Measurements from ENCODE around the gene NR3C2.

Gene NR3C2

GRCh38 chr4:148207068-148207467 lies 235.1 kb downstream of the NR3C2 start:
- TF ChIP-seq ESRRG (CRISPR knock-in tag; IDR thresholded peaks at IDR 0.05) (no peak), CSRNP3 (CRISPR knock-in tag; IDR thresholded peaks at IDR 0.05) (no peak), TCF4 (CRISPR knock-in tag; IDR thresholded peaks at IDR 0.05; ENCODE audit: borderline replicate concordance) (no peak), CREB5 (CRISPR knock-in tag; IDR thresholded peaks at IDR 0.05; ENCODE audit: low read depth) (no peak), CSDC2 (CRISPR knock-in tag; IDR thresholded peaks at IDR 0.05) (no peak), OSR1 (CRISPR knock-in tag; IDR thresholded peaks at IDR 0.05) (no peak), ZNF70 (CRISPR knock-in tag; IDR thresholded peaks at IDR 0.05) (no peak), RARB (CRISPR knock-in tag; IDR thresholded peaks at IDR 0.05) (no peak), SNAI2 (CRISPR knock-in tag; IDR thresholded peaks at IDR 0.05) (no peak), BACH2 (CRISPR knock-in tag; IDR thresholded peaks at IDR 0.05; ENCODE audit: borderline replicate concordance) (no peak), ISL1 (CRISPR knock-in tag; IDR thresholded peaks at IDR 0.05) (no peak), PPARA (CRISPR knock-in tag; IDR thresholded peaks at IDR 0.05; ENCODE audit: borderline replicate concordance) (no peak), ZFP3 (CRISPR knock-in tag; IDR thresholded peaks at IDR 0.05) (no peak), ZFP30 (CRISPR knock-in tag; IDR thresholded peaks at IDR 0.05) (no peak), TSHZ2 (CRISPR knock-in tag; IDR thresholded peaks at IDR 0.05) (no peak), POU6F1 (CRISPR knock-in tag; IDR thresholded peaks at IDR 0.05; ENCODE audit: borderline replicate concordance, low read depth) (no peak), TOX (CRISPR knock-in tag; IDR thresholded peaks at IDR 0.05; ENCODE audit: borderline replicate concordance) (no peak), ARNTL (CRISPR knock-in tag; IDR thresholded peaks at IDR 0.05; ENCODE audit: borderline replicate concordance, low read depth) (no peak), ZNF8 (CRISPR knock-in tag; IDR thresholded peaks at IDR 0.05) (no peak)
- no peak for ATAC-seq

- no peak for ATAC-seq
- TF ChIP-seq ARNTL (CRISPR knock-in tag; IDR thresholded peaks at IDR 0.05; ENCODE audit: borderline replicate concordance, low read depth) (no peak), CSDC2 (CRISPR knock-in tag; IDR thresholded peaks at IDR 0.05) (no peak), ISL1 (CRISPR knock-in tag; IDR thresholded peaks at IDR 0.05) (no peak), GLIS3 (CRISPR knock-in tag; IDR thresholded peaks at IDR 0.05) (no peak)
Measured at GRCh38 chr4:148205476-148205875, 236.7 kb downstream of the NR3C2 start.

GRCh38 chr4:148204892-148205291 lies 237.3 kb downstream of the NR3C2 start:
- TF ChIP-seq OSR1 (CRISPR knock-in tag; IDR thresholded peaks at IDR 0.05) = no peak
- no peak for TF ChIP-seq ISL1 (CRISPR knock-in tag; IDR thresholded peaks at IDR 0.05)
- TF ChIP-seq ZNF70 (CRISPR knock-in tag; IDR thresholded peaks at IDR 0.05) = no peak
- TF ChIP-seq POU6F1 (CRISPR knock-in tag; IDR thresholded peaks at IDR 0.05; ENCODE audit: borderline replicate concordance, low read depth) = no peak
- no peak for ATAC-seq

- no peak for ATAC-seq
Measured at GRCh38 chr4:148204171-148204570, 238.0 kb downstream of the NR3C2 start.

More at GRCh38 chr4:148204171-148204570, 238.0 kb downstream of the NR3C2 start:
- TF ChIP-seq POU6F1 (CRISPR knock-in tag; IDR thresholded peaks at IDR 0.05; ENCODE audit: borderline replicate concordance, low read depth) = no peak
- no peak for TF ChIP-seq ZFP3 (CRISPR knock-in tag; IDR thresholded peaks at IDR 0.05)
- no peak for TF ChIP-seq TOX (CRISPR knock-in tag; IDR thresholded peaks at IDR 0.05; ENCODE audit: borderline replicate concordance)
- no peak for TF ChIP-seq CSDC2 (CRISPR knock-in tag; IDR thresholded peaks at IDR 0.05)
- no peak for TF ChIP-seq BACH2 (CRISPR knock-in tag; IDR thresholded peaks at IDR 0.05; ENCODE audit: borderline replicate concordance)
- no peak for TF ChIP-seq ZC3H10 (CRISPR knock-in tag; IDR thresholded peaks at IDR 0.05)
- TF ChIP-seq ZFP30 (CRISPR knock-in tag; IDR thresholded peaks at IDR 0.05) = no peak
- no peak for TF ChIP-seq SNAI2 (CRISPR knock-in tag; IDR thresholded peaks at IDR 0.05)
- TF ChIP-seq PPARA (CRISPR knock-in tag; IDR thresholded peaks at IDR 0.05; ENCODE audit: borderline replicate concordance) = no peak
- no peak for TF ChIP-seq ISL1 (CRISPR knock-in tag; IDR thresholded peaks at IDR 0.05)
- no peak for TF ChIP-seq ZNF565 (CRISPR knock-in tag; conservative IDR thresholded peaks at IDR 0.05; ENCODE audit: low read depth)
